ENCODE data around the gene DDX23.
"Not testable (repeated sequence)": the region's sequence is repeated elsewhere in the genome, so short reads cannot be mapped to it uniquely, and the experiment has no call there.

The DDX23 gene

GRCh38 chr12:48851883-48852733, at the start of gene DDX23:
DDX23 (minus strand) TSS chr12:48852163; CDS start chr12:48845782, 6,381 bp downstream.
- no peak for FAIRE-seq

- no peak for FAIRE-seq
These were observed 49.3 kb upstream of the DDX23 start for GRCh38 chr12:48901278-48901677.

GRCh38 chr12:48899651-48900050, 47.7 kb upstream of the DDX23 start:
- no peak for FAIRE-seq

- FAIRE-seq: no peak
These were observed 42.3 kb upstream of the DDX23 start for GRCh38 chr12:48894271-48894670.

- FAIRE-seq: no peak
These were observed 38.9 kb upstream of the DDX23 start for GRCh38 chr12:48890657-48891418.

GRCh38 chr12:48889679-48890078, 37.7 kb upstream of the DDX23 start:
- FAIRE-seq: no peak

- no peak for FAIRE-seq
These were observed 31.6 kb upstream of the DDX23 start for GRCh38 chr12:48883305-48884161.

GRCh38 chr12:48882972-48883304, 31.0 kb upstream of the DDX23 start:
- no peak for FAIRE-seq

- no peak for FAIRE-seq
These were observed 30.3 kb upstream of the DDX23 start for GRCh38 chr12:48882315-48882687.

GRCh38 chr12:48881686-48882314, 29.8 kb upstream of the DDX23 start:
- FAIRE-seq: no peak

GRCh38 chr12:48880647-48881046, 28.7 kb upstream of the DDX23 start:
- no peak for FAIRE-seq

GRCh38 chr12:48878548-48878947, 26.6 kb upstream of the DDX23 start:
- FAIRE-seq: no peak

- no peak for FAIRE-seq
These were observed 24.1 kb upstream of the DDX23 start for GRCh38 chr12:48875944-48876515.

- FAIRE-seq: not testable (repeated sequence)
These were observed 21.6 kb upstream of the DDX23 start for GRCh38 chr12:48873534-48873933.

GRCh38 chr12:48873096-48873495, 21.1 kb upstream of the DDX23 start:
- FAIRE-seq: no peak

GRCh38 chr12:48869191-48869590, 17.2 kb upstream of the DDX23 start:
- FAIRE-seq: no peak

- FAIRE-seq: no peak
These were observed 16.5 kb upstream of the DDX23 start for GRCh38 chr12:48868451-48868850.

- FAIRE-seq: no peak
These were observed 14.2 kb upstream of the DDX23 start for GRCh38 chr12:48866052-48866711.

- FAIRE-seq: peak; percentile 62
These were observed 13.5 kb upstream of the DDX23 start, which contains the start of gene RND1 for GRCh38 chr12:48865281-48866051. RND1 (minus strand) TSS chr12:48865870; CDS start chr12:48865767, 103 bp downstream.

- no peak for FAIRE-seq
These were observed 11.3 kb upstream of the DDX23 start for GRCh38 chr12:48863291-48863690.

GRCh38 chr12:48862760-48863159, 10.8 kb upstream of the DDX23 start:
- FAIRE-seq: no peak
